GM12878 (cell line): ENCODE results near the gene RASAL3. TPM values are rescaled to one million over a fixed set of nuclear protein-coding genes. Genes with fewer than 3 reads are reported as not detected.

Experiments used
- EGR1 ChIP-seq, 2 experiments: IDR thresholded peaks; 1 replicate in 1 of 2; 2 replicates in 1 of 2; pipeline ENCODE4 v1.6.1; 2011 to 2012; ENCODE audit warnings: low read depth in 2 of 2, low read length in 2 of 2, borderline replicate concordance in 1 of 2, mild to moderate bottlenecking in 1 of 2, moderate library complexity in 1 of 2
- ESRRA ChIP-seq: IDR thresholded peaks from 2 replicates; pipeline ENCODE4 v1.6.1; 2012; ENCODE audit warnings: mild to moderate bottlenecking, low read length, improper control_type of control experiment
- RAD51 ChIP-seq: fragments of 450-650 bp; IDR thresholded peaks from 2 replicates; pipeline ENCODE4 v1.6.1; 2016; ENCODE audit warnings: moderate library complexity, mild to moderate bottlenecking, inconsistent platforms
- SMC3 ChIP-seq: IDR thresholded peaks from 2 replicates; pipeline ENCODE4 v1.6.1; 2011; ENCODE audit warnings: low read length, improper control_type of control experiment, borderline replicate concordance
- SUZ12 ChIP-seq: fragments of 200-600 bp; sonication (generic); IDR thresholded peaks from one replicate; pipeline ENCODE4 v1.6.1; 2018; ENCODE audit warnings: antibody characterized with exemption, mild to moderate bottlenecking; ENCODE audit not compliant: unreplicated experiment
- WRNIP1 ChIP-seq: IDR thresholded peaks from 2 replicates; pipeline ENCODE4 v1.6.1; 2011; ENCODE audit warnings: low read depth, low read length, improper control_type of control experiment, borderline replicate concordance
- YBX1 ChIP-seq: fragments of 450-650 bp; IDR thresholded peaks from 2 replicates; pipeline ENCODE4 v1.6.1; 2016; ENCODE audit warnings: antibody characterized with exemption
- polyA plus RNA-seq, 11 experiments: library from polyadenylated mRNA; depleted of rRNA in 4 of 11; unstranded in 6 of 11; stranded (reverse) in 5 of 11; fragments of >200 nt; fragmentation: Nextera tagmentation in 4 of 11; fragmentation: Illumina TruSeq in 1 of 11; extraction: Ambion mirVana in 4 of 11; extraction: Trizol in 1 of 11; gene quantifications; 1 replicate in 1 of 11; 2 replicates in 10 of 11; pipeline versions ENCODE4 v1.2.1 to v1.2.3, GENCODE V29; 2011 to 2016; ENCODE audit warnings: inconsistent platforms in 2 of 11, missing spikeins in 2 of 11, low read depth in 1 of 11
- total RNA-seq, 4 experiments: library from RNA; depleted of rRNA in 3 of 4; stranded (reverse); fragments of >200 nt in 3 of 4; fragmentation: Illumina TruSeq in 1 of 4; extraction: Trizol in 1 of 4; gene quantifications; 2 replicates each; pipeline versions ENCODE4 v1.2.1 to v1.2.3, GENCODE V29; 2013 to 2021
- TF ChIP-seq, protein P1 (sequence below): fragments of 450-650 bp; IDR thresholded peaks from 2 replicates; pipeline ENCODE4 v1.6.1; 2016; ENCODE audit warnings: mild to moderate bottlenecking, moderate library complexity, borderline replicate concordance

Gene RASAL3
- total and polyA plus RNA-seq, 10 of the 15 experiments (the other 5 are each of a cell fraction or from before 2014, with no cell fraction given), result 1.7 to 81.3 (median 23.2) TPM

GRCh38 chr19:15449620-15450527 is 14.5 kb downstream of the RASAL3 start, which contains the start of gene WIZ (continued):
- TF ChIP-seq, protein P1, sequence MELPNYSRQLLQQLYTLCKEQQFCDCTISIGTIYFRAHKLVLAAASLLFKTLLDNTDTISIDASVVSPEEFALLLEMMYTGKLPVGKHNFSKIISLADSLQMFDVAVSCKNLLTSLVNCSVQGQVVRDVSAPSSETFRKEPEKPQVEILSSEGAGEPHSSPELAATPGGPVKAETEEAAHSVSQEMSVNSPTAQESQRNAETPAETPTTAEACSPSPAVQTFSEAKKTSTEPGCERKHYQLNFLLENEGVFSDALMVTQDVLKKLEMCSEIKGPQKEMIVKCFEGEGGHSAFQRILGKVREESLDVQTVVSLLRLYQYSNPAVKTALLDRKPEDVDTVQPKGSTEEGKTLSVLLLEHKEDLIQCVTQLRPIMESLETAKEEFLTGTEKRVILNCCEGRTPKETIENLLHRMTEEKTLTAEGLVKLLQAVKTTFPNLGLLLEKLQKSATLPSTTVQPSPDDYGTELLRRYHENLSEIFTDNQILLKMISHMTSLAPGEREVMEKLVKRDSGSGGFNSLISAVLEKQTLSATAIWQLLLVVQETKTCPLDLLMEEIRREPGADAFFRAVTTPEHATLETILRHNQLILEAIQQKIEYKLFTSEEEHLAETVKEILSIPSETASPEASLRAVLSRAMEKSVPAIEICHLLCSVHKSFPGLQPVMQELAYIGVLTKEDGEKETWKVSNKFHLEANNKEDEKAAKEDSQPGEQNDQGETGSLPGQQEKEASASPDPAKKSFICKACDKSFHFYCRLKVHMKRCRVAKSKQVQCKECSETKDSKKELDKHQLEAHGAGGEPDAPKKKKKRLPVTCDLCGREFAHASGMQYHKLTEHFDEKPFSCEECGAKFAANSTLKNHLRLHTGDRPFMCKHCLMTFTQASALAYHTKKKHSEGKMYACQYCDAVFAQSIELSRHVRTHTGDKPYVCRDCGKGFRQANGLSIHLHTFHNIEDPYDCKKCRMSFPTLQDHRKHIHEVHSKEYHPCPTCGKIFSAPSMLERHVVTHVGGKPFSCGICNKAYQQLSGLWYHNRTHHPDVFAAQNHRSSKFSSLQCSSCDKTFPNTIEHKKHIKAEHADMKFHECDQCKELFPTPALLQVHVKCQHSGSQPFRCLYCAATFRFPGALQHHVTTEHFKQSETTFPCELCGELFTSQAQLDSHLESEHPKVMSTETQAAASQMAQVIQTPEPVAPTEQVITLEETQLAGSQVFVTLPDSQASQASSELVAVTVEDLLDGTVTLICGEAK, result no peak
- TF ChIP-seq ESRRA, result no peak
- no peak for TF ChIP-seq YBX1
- TF ChIP-seq SMC3, result no peak
- peak in 1 of 2 experiments; percentile 23; a peak in 1 of 3 replicates for TF ChIP-seq EGR1 (IDR thresholded peaks at IDR 0.05; ENCODE audit: borderline replicate concordance in 1 of 2, low read depth in 2 of 2, low read length in 2 of 2)
- TF ChIP-seq RAD51, result no peak
- no peak for TF ChIP-seq SUZ12
- no peak for TF ChIP-seq WRNIP1
- TF ChIP-seq, all 136 proteins: peak for 17
